GM21515 (cell line): ENCODE data around the gene TAL1.

Experiments used
- ATAC-seq: cut with Tn5 transposase; IDR thresholded peaks from one replicate; pipeline ENCODE4 v1.9.1; 2021; ENCODE audit not compliant: unreplicated experiment

TAL1 gene

DNA sequence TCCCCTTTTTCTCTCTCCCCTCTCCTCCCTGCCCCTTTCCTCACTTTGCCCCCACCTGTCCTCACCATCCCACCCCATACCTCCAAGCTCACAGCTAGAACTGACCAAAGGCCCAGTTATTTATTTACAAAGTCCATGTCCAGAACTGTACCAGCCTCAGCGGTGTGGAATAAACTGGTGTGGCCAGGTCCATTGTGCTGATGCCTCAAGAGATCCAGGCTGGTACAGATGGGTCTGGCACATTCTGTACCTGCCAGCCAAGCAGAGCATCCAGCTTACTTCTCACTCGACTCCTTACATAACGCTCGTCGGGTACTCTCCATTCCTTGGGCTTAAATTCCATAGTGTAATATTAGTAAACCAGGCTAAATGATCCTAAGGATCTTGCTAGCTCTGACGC, 54.0 kb downstream of the TAL1 start:
- ATAC-seq, result no peak

DNA sequence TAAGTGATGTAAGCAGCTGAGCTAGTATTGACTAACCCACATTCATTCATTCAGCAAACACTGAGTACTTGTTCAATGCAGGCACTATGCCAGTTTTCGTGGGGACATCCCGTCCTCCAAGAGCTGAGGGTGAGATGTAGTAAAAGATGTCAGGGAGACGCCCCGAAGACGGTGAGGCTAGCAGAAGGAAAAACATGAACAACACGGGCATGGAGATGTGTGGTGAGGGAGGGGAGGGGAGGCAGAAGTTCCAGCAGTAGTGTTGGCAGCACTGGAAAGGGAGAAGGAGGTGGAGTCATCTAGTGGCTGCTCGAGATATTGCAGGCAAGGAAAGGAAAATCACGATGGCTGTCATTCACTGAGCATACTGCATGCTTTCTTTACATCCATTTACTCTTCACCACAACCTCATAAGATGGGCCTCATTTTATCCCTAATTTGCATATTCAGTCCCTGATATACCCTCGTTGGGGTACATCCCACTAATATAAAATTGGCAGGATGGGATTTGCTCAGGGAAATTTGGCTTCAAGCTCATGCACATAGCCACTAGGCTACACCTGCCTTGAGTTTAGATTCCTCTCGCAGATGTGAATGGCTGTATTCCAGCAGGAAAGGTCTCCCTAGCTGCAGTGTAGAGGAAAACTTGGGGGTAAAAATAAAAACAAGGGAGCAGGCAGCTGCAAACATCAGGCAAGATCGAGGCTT, 56.6 kb downstream of the TAL1 start:
- peak; percentile 58 for ATAC-seq

DNA sequence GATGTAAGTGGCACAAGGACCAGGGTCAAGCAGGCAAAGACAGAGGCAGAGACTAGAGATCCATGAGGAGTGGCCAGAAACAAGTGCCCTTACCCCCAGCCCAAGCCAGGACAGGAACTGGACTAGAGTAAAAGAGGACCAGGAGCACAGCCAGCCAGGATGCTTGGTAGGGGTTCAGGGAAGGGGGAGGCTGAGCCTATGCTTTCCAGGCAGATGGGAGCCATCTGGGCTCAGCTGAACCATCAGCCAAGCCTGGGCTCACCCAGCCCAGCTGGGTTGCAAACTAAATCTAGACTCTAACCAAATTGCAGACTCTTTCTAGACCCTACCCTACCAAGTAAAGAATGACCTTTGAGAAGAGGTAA, 57.4 kb downstream of the TAL1 start:
- no peak for ATAC-seq

DNA sequence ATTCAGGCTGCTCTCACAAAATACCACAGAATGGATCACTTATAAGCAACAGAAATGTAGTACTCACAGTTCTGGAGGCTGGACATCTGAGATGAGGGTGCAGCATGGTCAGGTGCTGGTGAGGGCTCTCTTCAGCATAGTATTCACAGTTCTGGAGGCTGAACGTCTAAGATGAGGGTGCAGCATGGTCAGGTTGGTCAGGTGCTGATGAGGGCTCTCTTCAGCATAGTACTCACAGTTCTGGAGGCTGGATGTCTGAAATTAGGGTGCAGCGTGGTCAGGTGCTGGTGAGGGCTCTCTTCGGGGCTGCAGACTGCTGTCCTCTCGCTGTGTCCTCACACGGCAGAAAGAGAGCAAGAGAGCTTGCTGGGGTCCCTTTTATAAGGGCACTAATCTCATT, 59.2 kb downstream of the TAL1 start:
- ATAC-seq, result no peak
